Measurements from ENCODE around the gene CORIN.

- TF ChIP-seq, protein P1, sequence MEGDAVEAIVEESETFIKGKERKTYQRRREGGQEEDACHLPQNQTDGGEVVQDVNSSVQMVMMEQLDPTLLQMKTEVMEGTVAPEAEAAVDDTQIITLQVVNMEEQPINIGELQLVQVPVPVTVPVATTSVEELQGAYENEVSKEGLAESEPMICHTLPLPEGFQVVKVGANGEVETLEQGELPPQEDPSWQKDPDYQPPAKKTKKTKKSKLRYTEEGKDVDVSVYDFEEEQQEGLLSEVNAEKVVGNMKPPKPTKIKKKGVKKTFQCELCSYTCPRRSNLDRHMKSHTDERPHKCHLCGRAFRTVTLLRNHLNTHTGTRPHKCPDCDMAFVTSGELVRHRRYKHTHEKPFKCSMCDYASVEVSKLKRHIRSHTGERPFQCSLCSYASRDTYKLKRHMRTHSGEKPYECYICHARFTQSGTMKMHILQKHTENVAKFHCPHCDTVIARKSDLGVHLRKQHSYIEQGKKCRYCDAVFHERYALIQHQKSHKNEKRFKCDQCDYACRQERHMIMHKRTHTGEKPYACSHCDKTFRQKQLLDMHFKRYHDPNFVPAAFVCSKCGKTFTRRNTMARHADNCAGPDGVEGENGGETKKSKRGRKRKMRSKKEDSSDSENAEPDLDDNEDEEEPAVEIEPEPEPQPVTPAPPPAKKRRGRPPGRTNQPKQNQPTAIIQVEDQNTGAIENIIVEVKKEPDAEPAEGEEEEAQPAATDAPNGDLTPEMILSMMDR (IDR thresholded peaks at IDR 0.05; ENCODE audit: low read depth, low read length) = no peak
- TF ChIP-seq EZH2phosphoT487 (IDR thresholded peaks at IDR 0.05; ENCODE audit: low read depth) = no peak
Observed at GRCh38 chr4:47717188-47717587, 120.7 kb downstream of the CORIN start.
